Stimulated activated effector memory CD8-positive, alpha-beta T cell treated with anti-CD3 and anti-CD28 coated beads, Interleukin-12 subunit alpha, Interleukin-12 subunit beta, amount 100 ng/mL, for 72 hours (primary cell): ENCODE measurements around the gene C12orf50.
"Not testable (repeated sequence)": the region's sequence is repeated elsewhere in the genome, so short reads cannot be mapped to it uniquely, and the experiment has no call there.

Experiments
- ATAC-seq: fragments of 150-1000 bp; cut with Tn5 transposase; 2 replicates; pipeline ENCODE4 v1.10.0; 2021
- DNase-seq, 2 donors: peaks; one replicate each; pipeline ENCODE4 v3.0.0; 2021 to 2022; ENCODE audit warnings: low spot score in 2 of 2
- H3K27ac Mint-ChIP-seq: one replicate; pipeline ENCODE4 v1.8.0; 2022; ENCODE audit warnings: mild to moderate bottlenecking, mixed read lengths
- H3K36me3 Mint-ChIP-seq: one replicate; pipeline ENCODE4 v1.8.0; 2022; ENCODE audit warnings: mild to moderate bottlenecking, mixed read lengths
- H3K4me1 Mint-ChIP-seq: one replicate; pipeline ENCODE4 v1.8.0; 2022; ENCODE audit warnings: mixed read lengths
- H3K4me3 Mint-ChIP-seq: one replicate; pipeline ENCODE4 v1.8.0; 2022; ENCODE audit warnings: mild to moderate bottlenecking, mixed read lengths
- H3K9me3 Mint-ChIP-seq: one replicate; pipeline ENCODE4 v1.8.0; 2022; ENCODE audit warnings: mixed read lengths

Gene C12orf50, protein sequence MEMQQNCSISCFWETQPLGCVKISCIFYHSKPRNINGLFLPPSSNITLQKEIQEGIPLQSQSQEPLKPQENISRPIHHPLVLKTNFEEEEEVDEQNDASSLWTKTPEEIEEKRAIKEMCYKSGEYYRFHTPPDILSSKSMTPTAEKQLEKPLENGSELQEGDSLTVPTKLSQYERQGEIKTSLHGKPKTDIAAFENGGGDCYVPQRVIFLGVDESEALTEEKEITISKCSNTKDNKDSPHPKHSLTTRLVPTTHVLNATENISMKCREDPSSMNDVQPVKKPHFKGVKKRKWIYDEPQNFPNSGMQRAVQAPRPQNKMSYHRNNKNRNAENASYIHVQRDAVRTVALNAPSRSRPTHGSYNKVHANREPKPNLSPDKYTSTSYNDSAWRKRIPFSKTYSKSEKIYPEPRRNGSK

DNA sequence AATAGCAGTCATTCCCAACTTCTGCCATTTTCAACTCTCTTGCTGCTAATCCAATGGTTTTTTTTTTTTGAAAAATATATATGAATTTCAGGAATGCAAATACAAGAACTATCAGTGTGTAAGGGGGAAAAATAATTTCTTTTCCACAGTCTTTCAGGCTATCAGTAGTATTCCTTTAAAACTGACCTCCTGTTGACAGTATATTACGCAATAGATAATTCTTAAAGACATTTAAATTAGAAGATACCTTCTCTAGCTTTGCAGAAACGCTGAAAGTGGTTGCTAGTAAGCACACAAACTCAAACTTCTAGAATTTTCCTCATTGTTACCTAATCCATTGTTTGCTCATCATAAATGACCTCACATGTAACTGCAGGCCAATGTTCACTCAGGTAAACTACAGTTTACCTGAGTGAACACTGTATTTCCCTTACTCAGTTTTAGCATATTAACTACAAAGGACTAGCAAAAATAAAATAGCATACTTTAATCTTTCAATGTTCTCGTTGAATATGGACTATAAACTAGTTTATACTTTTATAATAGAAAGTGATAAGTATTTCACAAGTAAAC is at the start of gene C12orf50:
TSS of gene C12orf50 (minus strand) at position 309 of the 573 bp plus-strand sequence. CDS start 2,439 bp downstream, outside the sequence.
- no peak for ATAC-seq
- no peaks in the 10 kb centered on the region for H3K9me3 Mint-ChIP-seq
- H3K4me1 Mint-ChIP-seq: no peaks in the 10 kb centered on the region
- DNase-seq: no peak
- H3K4me3 Mint-ChIP-seq: no peak within 1 kb of the TSS
- H3K36me3 Mint-ChIP-seq: no peaks in the 10 kb centered on the region
- no peak within 1 kb of the TSS for H3K27ac Mint-ChIP-seq

DNA sequence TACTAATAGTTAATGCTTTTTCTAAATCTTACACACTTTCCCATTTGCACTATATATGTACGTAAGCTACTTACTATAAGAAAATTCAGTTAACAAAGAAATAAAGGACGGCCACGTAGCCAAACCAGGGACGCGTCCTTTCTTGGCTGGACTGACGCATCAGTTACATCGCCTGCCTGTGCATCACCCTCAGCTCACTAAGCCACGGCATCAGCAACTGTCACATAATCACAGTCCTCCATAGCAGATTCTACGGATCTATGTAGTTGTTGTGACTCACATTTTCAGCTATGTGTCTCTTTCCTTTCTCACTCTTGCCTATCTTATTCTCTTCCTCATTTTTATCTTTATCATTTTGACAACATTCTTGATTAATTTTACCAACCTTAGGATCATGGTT is 38.1 kb upstream of the C12orf50 start:
- no peak for DNase-seq
- no peak for ATAC-seq
- Mint-ChIP-seq H3K27ac (no peak overlapping the region), H3K4me1 (peaks cover 7% of the 10 kb centered on the region), H3K9me3 (no peaks in the 10 kb centered on the region), H3K36me3 (peaks cover 39% of the 10 kb centered on the region), H3K4me3 (no peak overlapping the region)

DNA sequence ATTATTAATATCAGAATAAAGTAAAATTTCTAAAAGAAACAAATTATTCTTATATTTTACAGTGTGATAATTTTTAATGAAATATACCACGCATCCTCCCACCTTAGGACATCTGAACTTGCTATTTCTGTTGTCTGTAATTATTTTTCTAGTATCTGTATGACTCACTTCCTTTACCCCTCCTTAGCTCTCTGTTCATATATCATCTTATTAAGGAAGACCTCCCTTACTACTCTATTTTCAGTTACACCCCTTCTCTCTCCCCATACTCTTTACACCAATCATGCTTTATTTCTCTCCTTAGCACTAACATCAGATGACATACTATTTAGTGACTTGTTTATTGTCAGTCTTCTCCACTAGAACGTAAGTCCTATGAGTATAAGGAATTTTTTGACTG is 34.2 kb upstream of the C12orf50 start:
- DNase-seq: no peak
- Mint-ChIP-seq H3K4me3 (no peak overlapping the region), H3K9me3 (no peaks in the 10 kb centered on the region), H3K36me3 (peaks cover 45% of the 10 kb centered on the region), H3K27ac (no peak overlapping the region), H3K4me1 (peaks cover 7% of the 10 kb centered on the region)
- peak; percentile 42 for ATAC-seq

DNA sequence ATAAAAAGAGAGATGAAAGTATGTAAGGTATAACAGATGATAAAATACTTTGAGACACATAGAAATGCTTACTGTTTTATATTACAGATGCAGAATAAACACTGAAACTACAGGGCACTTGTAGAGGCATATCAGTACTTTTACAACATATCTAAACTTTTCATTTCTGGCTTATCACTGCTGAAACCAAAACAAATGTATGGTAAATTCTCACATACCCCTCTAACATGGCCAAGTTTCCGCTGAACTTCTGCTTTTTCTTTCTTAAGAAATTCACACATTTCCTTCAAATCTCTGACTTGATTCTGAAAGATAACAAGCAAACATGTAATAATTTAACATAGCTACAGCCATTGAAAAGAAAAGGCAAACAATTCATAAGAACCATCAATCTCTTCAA is 33.3 kb upstream of the C12orf50 start:
- Mint-ChIP-seq H3K9me3 (no peaks in the 10 kb centered on the region), H3K4me3 (no peak overlapping the region), H3K27ac (peak overlapping the region; percentile 6), H3K36me3 (peaks cover 48% of the 10 kb centered on the region), H3K4me1 (peaks cover 7% of the 10 kb centered on the region)
- no peak for DNase-seq
- ATAC-seq: no peak

DNA sequence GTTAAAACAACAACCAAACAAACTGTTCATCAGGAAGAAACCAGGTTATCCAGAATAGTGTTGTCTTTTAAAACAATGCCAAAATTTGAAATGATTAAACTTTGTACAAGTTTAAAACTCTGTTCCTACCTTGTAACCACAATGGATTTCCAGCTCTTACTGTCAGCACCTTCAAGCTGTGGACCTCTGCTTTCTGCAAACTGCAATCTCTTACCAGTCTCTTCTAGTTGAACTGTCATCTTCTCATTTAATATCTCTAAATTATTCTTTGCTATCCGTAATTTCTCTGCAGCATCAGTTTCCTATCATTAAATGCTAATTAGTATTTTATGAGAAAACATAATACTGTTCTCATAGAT is 29.5 kb upstream of the C12orf50 start:
- H3K4me3 Mint-ChIP-seq: no peak overlapping the region
- peaks cover 6% of the 10 kb centered on the region for H3K4me1 Mint-ChIP-seq
- peaks cover 63% of the 10 kb centered on the region for H3K36me3 Mint-ChIP-seq
- DNase-seq: no peak
- no peak overlapping the region for H3K27ac Mint-ChIP-seq
- no peaks in the 10 kb centered on the region for H3K9me3 Mint-ChIP-seq
- ATAC-seq: no peak

DNA sequence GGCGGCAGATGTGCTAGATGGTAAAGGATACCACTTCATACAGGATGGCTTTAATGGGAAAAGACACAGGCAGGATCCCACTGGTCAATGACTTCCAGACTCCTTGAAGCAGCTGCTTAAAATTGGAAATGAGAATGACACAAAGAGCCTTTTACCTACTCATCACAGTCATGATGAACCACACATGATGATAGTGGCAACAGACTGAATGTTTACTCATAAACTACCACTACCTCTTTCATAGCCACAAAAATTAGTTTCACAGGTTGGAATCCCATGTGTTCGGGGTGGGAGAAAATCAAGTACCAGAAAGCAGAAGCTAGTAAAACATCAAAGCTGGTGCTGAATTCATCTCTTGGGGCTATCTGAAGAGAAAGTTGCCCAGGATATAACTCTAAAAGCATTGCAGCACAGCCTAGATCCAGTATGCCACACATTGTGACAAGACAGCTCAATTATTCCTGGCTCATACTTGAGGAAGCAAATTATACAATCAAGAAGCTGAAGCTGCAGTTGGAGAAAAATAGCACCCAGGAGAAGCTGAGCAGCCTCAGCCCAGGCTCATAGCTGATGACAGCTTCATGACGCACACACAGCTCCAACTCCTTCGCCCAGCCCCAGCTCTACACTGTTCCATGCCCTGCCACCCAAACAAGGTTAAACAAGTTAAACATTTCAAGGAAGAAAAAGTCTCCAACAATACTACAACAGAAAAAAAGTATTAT is 29.0 kb upstream of the C12orf50 start:
- no peak for DNase-seq
- no peak for ATAC-seq
- Mint-ChIP-seq H3K4me1 (peaks cover under 1% of the 10 kb centered on the region), H3K4me3 (no peak overlapping the region), H3K9me3 (no peaks in the 10 kb centered on the region), H3K27ac (no peak overlapping the region), H3K36me3 (peaks cover 60% of the 10 kb centered on the region)

DNA sequence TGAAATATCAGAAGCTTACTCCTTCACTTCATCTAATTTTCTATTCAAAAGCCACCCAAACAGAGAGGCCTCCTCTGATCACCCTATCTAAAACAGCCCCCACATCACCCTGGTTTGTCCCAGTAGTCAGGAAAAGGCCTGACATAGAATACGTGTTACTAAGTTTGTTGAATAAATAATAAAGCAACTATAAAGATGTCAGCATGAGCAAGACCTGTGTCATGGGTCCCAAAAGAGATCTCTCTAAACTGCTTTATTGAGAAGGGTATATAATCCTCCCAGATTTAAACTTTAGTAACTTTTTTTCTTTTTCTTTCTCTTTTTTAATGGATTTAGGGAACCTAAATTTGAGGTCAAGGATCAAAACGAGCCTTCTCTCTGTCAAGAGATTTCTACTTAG is 27.4 kb upstream of the C12orf50 start:
- peaks cover 50% of the 10 kb centered on the region for H3K36me3 Mint-ChIP-seq
- no peak for ATAC-seq
- H3K4me3 Mint-ChIP-seq: no peak overlapping the region

DNA sequence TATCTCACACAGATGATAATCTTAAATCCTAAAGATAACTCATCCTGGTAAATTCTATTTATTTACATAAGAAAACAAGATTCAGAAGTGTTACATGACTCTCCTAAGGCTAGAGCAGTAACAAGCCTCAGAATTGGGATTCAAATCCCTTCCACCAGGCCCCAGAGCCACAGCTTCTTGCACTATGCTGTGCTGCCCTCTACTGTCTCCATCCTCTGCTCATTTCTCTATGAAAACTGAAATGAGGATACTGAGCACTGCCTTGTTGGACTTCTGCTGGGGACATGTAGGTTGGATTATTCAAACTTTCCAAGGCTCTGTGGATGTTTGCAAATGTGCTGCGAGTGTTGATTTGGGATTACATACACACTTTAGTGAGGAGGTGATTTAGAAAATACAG is 23.5 kb upstream of the C12orf50 start:
- no peaks in the 10 kb centered on the region for H3K9me3 Mint-ChIP-seq
- no peak overlapping the region for H3K4me3 Mint-ChIP-seq
- ATAC-seq (peak; percentile 58), DNase-seq (no peak)
- no peaks in the 10 kb centered on the region for H3K4me1 Mint-ChIP-seq
- H3K36me3 Mint-ChIP-seq: peaks cover 65% of the 10 kb centered on the region
- H3K27ac Mint-ChIP-seq: peak overlapping the region; percentile 5

More for the DNA sequence above, 27.4 kb upstream of the C12orf50 start:
- no peak for DNase-seq
- H3K9me3 Mint-ChIP-seq: no peaks in the 10 kb centered on the region
- H3K4me1 Mint-ChIP-seq: no peaks in the 10 kb centered on the region
- peak overlapping the region; percentile 69 for H3K27ac Mint-ChIP-seq

DNA sequence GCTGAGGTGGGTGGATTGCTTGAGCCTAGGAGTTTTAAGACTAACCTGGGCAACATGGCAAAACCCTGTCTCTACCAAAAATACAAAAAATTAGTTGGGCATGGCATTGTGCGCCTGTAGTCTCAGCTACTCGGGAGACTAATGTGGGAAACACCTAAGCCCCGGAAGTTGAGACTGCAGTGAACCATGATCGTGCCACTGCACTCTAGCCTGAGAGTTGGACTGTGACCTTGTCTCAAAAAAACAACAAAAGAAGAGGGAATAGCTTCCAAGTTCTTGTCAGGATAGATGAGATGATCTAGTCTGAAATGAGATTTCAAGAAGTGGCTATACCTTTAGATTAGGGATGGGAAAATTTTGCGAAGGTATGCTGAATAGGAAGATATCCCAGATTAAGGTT is 14.8 kb upstream of the C12orf50 start:
- ATAC-seq: no peak
- Mint-ChIP-seq H3K36me3 (peaks cover 59% of the 10 kb centered on the region), H3K4me3 (no peak overlapping the region), H3K9me3 (no peaks in the 10 kb centered on the region), H3K27ac (peak overlapping the region; percentile 66), H3K4me1 (peaks cover 14% of the 10 kb centered on the region)
- DNase-seq: no peak

DNA sequence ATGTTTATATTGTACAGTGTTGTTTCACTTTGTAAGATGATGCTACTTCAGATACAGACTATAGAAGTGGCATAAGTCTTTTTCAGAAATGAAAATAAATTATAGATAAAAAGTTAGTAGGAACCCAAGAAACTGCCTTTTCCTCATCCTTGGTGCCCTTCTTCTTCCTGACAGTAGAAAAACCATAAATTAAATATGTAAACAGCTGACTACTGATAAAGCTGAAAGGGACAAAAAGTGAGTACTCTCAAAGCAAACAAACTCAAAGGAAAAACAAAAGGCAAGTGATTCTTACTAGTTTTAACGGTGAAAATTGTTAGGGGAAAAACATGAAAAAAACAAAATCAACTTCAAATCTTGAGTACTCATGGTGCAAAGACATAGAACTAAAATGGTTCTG is 8.6 kb upstream of the C12orf50 start:
- Mint-ChIP-seq H3K4me3 (peak overlapping the region; percentile 94), H3K36me3 (peaks cover 14% of the 10 kb centered on the region), H3K9me3 (no peaks in the 10 kb centered on the region), H3K27ac (no peak overlapping the region), H3K4me1 (peaks cover 33% of the 10 kb centered on the region)
- DNase-seq (no peak), ATAC-seq (no peak)

DNA sequence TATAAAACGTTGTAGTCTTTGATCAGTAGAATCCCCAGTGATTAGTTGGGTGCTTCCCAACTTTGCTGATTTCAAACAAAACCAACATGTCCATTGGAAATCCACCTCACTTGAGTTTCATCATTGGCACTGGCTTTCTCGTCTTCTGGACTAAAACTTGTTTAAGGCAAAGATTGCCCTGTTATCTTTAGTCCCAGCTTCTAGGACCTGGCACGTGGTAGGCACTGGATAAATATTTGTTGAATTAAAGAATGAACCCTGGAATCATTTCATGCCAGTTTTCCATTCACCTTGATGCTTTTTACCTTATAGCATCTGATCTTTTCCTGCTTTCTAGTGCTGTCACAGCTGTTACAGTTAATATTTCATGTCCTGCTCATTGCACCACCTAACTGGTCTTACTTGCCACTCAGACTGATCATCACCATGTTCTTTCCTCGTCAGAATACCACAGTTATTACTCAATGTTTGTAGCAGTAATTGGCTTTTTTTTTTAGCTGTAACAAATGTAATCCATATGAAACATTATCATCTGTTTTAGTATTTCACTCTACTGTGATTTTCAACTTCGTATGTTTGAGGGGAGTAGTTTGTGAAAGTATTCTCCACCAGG is 7.3 kb upstream of the C12orf50 start:
- DNase-seq (no peak), ATAC-seq (no peak)
- H3K4me3 Mint-ChIP-seq: peak overlapping the region; percentile 94
- no peak overlapping the region for H3K27ac Mint-ChIP-seq
- H3K36me3 Mint-ChIP-seq: peaks cover 14% of the 10 kb centered on the region
- no peaks in the 10 kb centered on the region for H3K9me3 Mint-ChIP-seq
- peaks cover 33% of the 10 kb centered on the region for H3K4me1 Mint-ChIP-seq

DNA sequence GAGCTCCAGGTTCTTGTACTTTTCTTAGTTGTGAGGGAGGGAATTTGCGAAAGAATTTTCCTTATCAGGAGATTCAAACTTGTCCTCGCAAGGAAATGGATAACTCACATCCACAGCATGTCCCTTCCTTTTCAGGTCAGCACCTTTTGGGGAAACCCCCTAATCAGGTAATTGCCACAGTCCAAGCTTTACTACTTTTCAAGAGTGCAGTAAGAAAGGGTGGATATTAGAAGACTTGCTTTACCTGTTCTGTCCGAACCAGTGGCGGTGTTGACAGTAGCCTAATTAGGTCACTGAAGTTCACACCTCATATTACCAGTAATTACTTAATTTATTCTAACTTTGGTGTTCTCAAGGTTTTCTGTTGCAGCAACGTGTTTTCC is 6.7 kb upstream of the C12orf50 start:
- Mint-ChIP-seq H3K27ac (peak overlapping the region; percentile 94), H3K4me3 (peak overlapping the region; percentile 94), H3K4me1 (peaks cover 33% of the 10 kb centered on the region), H3K36me3 (peaks cover 14% of the 10 kb centered on the region), H3K9me3 (no peaks in the 10 kb centered on the region)
- ATAC-seq: peak; percentile 1
- no peak for DNase-seq

DNA sequence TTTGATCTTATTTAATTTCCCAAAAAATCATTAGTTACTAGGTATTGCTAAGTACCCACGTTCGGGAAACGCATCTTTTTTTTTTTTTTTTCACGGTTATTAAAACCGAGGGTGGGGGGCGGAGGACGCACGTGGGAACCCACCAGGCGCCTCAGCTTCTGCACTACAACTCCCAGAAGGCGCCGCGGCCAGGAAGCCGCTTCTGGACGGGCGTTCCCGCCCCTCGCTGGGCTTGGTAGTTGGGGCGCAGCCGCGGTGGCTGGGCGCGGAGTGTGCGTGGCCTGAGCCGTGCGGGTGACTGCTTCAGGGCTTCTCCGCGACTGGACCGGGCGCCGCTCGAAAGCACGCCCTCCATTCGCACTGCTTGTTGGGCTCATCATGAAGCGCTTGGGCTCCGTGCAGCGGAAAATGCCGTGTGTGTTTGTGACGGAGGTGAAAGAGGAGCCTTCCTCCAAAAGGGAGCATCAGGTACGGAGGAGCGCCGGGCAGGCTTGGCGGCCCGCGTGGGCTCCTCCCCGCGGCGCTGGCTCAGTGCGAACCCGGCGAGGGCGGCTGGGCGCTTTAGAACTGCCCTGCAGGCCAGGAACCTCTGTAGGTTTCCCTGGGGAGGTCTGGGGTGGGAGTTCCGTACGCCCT is 6.2 kb upstream of the C12orf50 start:
- Mint-ChIP-seq H3K4me3 (peak overlapping the region; percentile 94), H3K9me3 (no peaks in the 10 kb centered on the region), H3K4me1 (peaks cover 33% of the 10 kb centered on the region), H3K27ac (peak overlapping the region; percentile 94), H3K36me3 (peaks cover 14% of the 10 kb centered on the region)
- ATAC-seq (peak; percentile 100), DNase-seq (peak; percentile 77 to 91)

DNA sequence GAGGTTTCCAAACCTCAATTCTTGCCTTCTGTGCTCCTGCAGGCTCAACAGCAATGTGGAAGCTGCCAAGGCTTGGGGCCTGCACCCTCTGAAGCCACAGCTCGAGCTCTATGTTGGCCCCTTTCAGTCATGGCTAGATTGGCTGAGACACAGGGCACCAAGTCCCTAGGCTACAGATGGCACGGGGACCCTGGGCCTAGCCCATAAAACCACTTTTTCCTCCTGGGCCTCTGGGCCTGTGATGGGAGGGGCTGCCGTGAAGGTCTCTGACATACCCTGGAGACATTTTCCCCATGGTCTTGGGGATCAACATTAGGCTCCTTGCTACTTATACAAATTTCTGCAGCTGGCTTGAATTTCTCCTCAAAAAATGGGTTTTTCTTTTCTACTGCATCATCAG is 2.0 kb upstream of the C12orf50 start:
- not testable (repeated sequence) for ATAC-seq, DNase-seq, H3K4me3 Mint-ChIP-seq, H3K36me3 Mint-ChIP-seq, H3K4me1 Mint-ChIP-seq, H3K9me3 Mint-ChIP-seq, H3K27ac Mint-ChIP-seq

DNA sequence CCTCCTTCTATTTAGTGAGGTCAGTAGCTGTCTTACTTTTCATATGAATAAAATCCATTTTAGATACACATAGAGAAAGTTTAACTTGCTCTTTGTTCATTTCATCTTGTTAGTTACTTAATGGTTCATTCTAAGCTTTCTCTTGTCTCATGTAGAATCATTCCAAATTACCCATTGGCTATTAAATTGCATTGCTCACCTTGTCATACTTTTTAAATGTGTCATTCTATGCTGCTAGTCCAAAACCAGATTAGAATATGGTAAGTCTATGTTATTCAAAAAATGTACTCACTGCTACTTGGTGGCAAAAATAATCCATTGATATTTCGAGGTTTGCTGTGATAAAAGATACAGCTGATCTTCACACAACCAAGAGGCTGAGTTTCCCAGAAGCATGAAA is 3.0 kb downstream of the C12orf50 start:
- Mint-ChIP-seq H3K4me3 (no peak overlapping the region), H3K27ac (no peak overlapping the region), H3K4me1 (no peaks in the 10 kb centered on the region), H3K9me3 (no peaks in the 10 kb centered on the region), H3K36me3 (no peaks in the 10 kb centered on the region)
- DNase-seq (no peak), ATAC-seq (no peak)
